HG03575 (cell line): ENCODE results near the gene GABARAPL1.
A peak's percentile ranks its signal among the peaks of the same experiment; 100 is the strongest.
"Not testable (repeated sequence)": the region's sequence is repeated elsewhere in the genome, so short reads cannot be mapped to it uniquely, and the experiment has no call there.

Experiments
- ATAC-seq: cut with Tn5 transposase; IDR thresholded peaks from one replicate; pipeline ENCODE4 v1.9.1; 2021; ENCODE audit not compliant: unreplicated experiment, insufficient number of reproducible peaks, low FRiP score; ENCODE audit errors: extremely low read depth

Gene GABARAPL1

GRCh38 chr12:10194160-10194670 lies 18.5 kb upstream of the GABARAPL1 start:
- ATAC-seq, result no peak

DNA sequence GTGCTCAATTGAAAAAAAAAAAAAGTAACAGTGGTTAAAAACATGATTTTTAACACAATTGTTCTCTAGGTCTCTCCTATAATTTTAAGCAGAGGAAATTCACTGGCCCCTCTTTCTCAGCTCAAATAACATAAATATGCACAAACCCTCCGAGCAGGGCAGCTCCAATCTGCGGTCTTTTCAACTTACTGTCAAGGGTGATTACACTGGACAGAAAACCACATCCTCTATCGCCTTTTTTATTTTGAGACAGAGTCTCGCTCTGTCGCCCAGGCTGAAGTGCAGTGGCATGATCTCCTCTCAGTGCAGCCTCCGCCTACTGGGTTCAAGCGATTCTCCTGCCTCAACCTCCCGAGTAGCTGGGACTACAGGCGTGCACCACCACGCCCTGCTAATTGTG lies 16.5 kb upstream of the GABARAPL1 start:
- ATAC-seq, result peak; percentile 49

DNA sequence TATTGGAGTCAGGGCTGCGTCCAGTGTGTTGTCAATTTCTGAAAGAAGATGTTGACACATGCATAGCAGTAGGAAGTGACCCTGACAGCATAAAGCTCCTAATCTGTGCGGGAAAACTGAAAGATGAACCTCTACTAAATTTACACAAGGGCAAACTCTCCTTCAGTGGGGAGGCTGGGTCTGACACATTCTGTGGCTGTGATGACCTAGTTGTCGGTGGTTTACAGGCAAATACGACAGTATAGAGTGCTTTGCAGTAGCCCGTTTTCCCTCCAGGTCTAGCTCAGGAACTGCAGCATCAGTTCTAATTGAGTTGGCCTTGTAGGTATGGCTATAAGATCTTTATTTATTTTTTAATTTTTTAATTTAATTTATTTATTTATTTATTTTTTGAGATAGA lies 14.8 kb upstream of the GABARAPL1 start:
- no peak for ATAC-seq

DNA sequence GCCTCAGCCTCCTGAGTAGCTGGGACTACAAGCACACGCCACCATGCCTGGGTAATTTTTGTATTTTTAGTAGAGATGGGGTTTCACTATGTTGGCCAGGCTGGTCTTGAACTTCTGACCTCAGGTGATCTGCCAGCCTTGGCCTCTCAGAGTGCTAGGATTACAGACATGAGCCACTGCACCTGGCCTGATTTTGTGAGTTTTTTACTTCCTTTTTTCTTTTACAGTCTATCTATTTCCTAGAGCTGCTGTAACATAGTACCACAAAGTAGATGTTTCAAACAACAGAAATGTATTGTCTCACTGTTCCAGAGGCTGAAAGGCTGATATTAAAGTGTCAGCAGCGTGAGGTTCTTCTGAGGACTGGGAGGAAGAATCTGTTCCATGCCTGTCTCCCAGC lies 8.2 kb upstream of the GABARAPL1 start:
- ATAC-seq, result not testable (repeated sequence)

DNA sequence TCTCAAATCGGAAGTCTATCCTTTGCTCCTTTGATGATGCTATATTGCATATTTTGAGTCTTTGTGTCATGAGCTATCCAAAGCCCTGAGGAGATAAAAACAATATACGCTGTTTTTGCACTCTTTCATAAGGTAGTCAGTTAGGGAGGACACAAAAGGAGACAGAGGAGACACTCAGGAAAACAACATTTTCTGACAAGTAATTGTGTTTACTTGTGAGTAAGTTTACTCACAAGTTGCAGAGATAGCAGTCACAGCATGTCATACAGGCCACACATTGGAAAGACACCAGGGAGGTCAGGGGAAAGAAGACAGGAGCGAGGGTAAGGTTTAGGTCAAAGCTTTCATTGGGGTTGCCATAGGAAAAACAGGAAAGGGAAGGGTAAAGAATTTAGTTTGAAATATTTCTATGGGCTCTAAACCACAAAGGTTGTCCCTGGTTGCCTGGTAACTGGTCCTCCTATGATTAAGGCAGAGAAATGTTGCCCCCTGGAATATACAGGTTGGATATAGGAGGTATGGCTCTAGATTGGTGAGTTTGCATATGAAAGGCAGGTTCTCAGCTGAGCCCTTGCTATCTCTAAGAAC lies 7.4 kb upstream of the GABARAPL1 start:
- ATAC-seq, result no peak

DNA sequence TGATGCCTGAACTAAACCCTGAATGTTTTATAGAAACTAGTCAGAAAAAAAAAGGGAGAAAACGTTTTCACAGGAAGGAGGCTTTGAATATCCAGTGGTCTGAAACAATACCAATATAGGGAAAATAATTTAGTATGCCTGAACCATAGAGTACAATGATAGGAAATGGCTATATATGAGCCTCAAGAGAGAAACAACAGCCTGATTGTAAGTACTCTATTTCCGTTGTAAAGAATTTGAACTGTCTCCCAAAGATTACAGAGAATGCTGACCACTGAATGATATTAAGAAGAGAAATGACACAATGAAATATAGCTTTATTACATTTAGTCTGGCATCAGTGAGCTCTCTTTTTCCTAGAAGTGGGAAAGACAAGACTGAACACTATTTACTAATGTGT lies 5.5 kb upstream of the GABARAPL1 start:
- no peak for ATAC-seq

DNA sequence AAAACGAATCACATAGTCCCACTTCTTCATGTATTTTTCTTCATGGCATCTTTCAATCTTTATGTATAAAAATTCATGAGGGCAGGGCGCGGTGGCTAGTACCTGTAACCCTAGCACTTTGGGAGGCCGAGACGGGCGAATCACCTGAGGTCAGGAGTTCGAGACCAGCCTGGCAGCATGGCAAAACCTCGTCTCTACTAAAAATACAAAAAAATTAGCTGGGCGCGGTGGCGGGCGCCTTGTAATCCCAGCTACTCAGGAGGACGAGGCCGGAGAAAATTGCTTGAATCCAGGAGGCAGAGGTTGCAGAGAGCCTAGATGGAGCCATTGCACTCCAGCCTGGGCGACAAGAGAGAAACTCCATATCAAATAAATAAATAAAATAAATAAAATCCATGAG lies 2.5 kb upstream of the GABARAPL1 start:
- ATAC-seq, result no peak

- ATAC-seq, result no peak
These were observed 1.4 kb upstream of the GABARAPL1 start for GRCh38 chr12:10211101-10211939.

GRCh38 chr12:10211940-10212738 lies 538 bp upstream of the GABARAPL1 start:
- ATAC-seq, result no peak

DNA sequence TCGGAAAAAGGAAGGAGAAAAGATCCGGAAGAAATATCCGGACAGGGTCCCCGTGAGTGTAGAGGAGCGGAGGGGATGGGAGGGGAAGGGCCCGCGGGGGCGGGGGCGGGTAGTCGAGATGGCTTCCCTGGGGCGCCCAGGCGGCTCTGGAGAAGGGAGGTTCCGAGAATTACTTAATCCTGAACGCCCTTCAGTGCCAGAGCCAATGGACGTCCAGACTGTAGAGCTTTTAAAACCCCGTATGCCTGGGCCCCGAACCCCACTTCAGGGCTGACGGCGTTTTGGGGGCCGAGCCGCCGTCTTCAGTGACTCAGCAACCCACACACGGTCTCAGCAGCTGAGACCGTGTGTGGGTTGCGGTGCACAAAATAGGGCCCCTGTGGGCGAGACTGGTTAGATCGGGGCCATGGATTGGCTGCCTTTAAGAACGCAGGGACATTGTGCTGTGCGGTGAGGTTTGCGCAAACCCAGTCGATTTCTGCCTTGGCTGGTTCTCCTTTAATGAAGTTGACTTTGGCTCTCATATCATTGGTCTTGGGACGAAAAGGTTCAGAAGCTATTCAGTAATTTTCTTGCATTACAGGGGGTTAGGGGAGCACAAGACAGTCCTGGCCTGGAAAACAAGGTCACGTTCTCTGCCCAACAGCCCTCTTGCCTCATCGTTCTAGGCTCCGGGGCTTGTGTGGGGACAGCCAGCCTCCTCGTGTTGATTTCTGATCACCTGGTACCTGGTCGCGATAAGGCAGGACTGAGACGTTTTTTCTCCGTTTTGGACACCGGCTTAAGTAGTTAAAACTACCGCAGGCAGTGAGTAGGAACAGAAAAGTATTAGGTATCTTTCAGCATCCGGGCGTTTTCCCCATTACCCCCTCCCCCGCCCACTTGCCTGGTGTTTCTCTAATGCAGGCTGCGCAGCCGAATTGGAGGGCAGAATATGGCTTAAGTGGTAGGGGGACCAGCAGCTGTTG lies 775 bp downstream of the GABARAPL1 start:
- no peak for ATAC-seq

GRCh38 chr12:10214136-10214894 lies 1.6 kb downstream of the GABARAPL1 start:
- no peak for ATAC-seq

- no peak for ATAC-seq
These were observed 2.2 kb downstream of the GABARAPL1 start for GRCh38 chr12:10214895-10215267.

DNA sequence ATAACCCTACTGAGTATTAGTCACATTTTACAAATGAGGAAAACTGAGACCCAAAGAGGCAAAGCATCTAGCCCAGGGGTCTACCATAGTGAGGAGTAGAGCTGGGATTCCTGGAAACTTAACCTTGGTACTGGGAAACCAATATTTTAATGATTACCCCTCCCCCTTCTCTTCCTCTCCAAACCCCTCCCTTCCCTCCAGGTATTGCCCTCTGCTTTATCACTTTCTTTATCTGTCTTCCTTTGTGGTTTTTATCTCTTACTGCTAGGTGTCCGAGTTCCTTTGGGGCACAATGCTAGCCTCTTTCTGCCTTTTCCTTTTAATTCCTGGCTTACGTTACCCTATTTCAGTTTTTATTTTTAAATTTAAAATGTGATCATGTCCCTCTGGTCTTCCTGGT lies 2.8 kb downstream of the GABARAPL1 start:
- ATAC-seq, result no peak

GRCh38 chr12:10215946-10216345 lies 3.3 kb downstream of the GABARAPL1 start:
- not testable (repeated sequence) for ATAC-seq

DNA sequence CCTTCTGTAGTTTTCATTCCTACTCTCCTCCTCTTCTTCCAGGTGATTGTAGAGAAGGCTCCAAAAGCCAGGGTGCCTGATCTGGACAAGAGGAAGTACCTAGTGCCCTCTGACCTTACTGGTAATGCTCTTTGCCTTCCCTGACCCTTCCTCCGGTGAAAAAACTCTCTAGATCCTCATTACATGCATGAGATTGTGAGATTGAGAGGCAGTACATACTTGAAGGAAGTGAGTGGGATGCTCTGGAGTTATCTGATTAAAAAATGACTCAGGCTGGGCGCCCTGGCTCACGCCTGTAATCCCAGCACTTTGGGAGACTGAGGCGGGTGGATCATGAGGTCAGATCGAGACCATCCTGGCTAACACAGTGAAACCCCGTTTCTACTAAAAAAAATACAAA lies 5.3 kb downstream of the GABARAPL1 start:
- ATAC-seq, result no peak

DNA sequence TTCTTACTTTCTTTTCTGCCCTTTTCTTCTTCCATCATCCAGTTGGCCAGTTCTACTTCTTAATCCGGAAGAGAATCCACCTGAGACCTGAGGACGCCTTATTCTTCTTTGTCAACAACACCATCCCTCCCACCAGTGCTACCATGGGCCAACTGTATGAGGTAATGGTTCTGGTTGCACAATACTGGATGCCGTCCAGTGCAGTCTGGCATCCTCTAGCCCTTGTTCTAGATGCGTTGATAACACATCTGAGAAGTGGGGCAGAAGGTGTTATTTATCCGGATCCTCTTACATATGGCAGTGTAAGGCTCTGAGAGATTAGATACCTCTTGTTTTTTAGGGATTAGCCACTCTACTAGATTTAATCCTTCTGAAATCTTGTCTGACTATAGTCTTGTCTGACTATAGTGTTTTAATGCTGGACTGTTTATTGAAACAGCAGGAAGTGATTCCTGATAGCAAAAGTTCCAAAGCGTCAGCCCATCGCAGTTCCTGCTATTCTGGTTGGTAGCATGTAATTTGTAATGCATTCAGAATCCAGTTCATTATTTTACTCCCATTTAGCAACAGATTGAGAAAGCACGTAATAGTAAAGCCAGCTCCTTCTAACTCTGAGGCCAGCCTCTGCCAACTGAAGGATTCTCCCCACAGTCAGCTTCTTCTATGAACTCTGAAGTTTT lies 7.9 kb downstream of the GABARAPL1 start:
- no peak for ATAC-seq

GRCh38 chr12:10221846-10222245 lies 9.2 kb downstream of the GABARAPL1 start:
- no peak for ATAC-seq
